Stimulated activated naive CD8-positive, alpha-beta T cell treated with anti-CD3 and anti-CD28 coated beads, Interleukin-15, amount 100 ng/mL, for 72 hours (primary cell): Measurements from ENCODE around the gene ACSS2.
A peak's percentile ranks its signal among the peaks of the same experiment; 100 is the strongest.
"Not testable (repeated sequence)": the region's sequence is repeated elsewhere in the genome, so short reads cannot be mapped to it uniquely, and the experiment has no call there.

Experiments
- ATAC-seq: fragments of 150-1000 bp; cut with Tn5 transposase; 2 replicates; pipeline ENCODE4 v1.10.0; 2021; ENCODE audit warnings: mild to moderate bottlenecking, moderate library complexity
- DNase-seq, 2 donors: peaks; one replicate each; pipeline ENCODE4 v3.0.0; 2021 to 2022
- H3K27ac Mint-ChIP-seq, 2 donors: one replicate each; pipeline ENCODE4 v1.8.0; 2022; ENCODE audit warnings: mild to moderate bottlenecking in 2 of 2, mixed read lengths in 2 of 2, moderate library complexity in 2 of 2
- H3K27me3 Mint-ChIP-seq: one replicate; pipeline ENCODE4 v1.8.0; 2022; ENCODE audit warnings: mixed read lengths
- H3K4me1 Mint-ChIP-seq: one replicate; pipeline ENCODE4 v1.8.0; 2022; ENCODE audit warnings: mild to moderate bottlenecking, mixed read lengths
- H3K4me3 Mint-ChIP-seq, 2 donors: one replicate each; pipeline ENCODE4 v1.8.0; 2022; ENCODE audit warnings: mild to moderate bottlenecking in 2 of 2, mixed read lengths in 2 of 2, moderate library complexity in 1 of 2
- H3K9me3 Mint-ChIP-seq, 2 donors: one replicate each; pipeline ENCODE4 v1.8.0; 2022; ENCODE audit warnings: mixed read lengths in 2 of 2

The ACSS2 gene

DNA sequence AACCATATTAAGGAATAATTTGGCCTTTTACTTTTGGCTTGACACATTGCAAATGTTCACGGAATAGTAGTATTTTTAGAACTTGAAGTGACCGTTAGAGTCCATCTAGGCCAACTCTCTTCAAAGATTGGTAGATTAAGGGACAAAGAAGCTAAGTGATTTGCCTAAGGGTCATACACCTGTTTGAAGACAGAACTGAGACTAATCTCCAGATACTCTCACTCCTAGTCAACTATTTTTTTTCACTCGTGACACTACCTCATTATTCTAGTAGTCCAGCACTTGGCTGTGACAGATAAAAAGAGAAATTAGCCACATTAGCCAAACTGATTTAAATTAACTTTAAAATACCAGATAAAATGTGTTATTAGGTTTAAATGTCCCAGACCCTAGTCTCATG lies 10.6 kb downstream of the ACSS2 start:
- DNase-seq (no peak), ATAC-seq (no peak)
- no peak overlapping the region for H3K4me3 Mint-ChIP-seq
- H3K27ac Mint-ChIP-seq: no peak overlapping the region
- H3K4me1 Mint-ChIP-seq: peaks cover 49% of the 10 kb centered on the region
- no peaks in the 10 kb centered on the region for H3K27me3 Mint-ChIP-seq
- H3K9me3 Mint-ChIP-seq: peaks cover 0 to 5% of the 10 kb centered on the region in 2 donors

DNA sequence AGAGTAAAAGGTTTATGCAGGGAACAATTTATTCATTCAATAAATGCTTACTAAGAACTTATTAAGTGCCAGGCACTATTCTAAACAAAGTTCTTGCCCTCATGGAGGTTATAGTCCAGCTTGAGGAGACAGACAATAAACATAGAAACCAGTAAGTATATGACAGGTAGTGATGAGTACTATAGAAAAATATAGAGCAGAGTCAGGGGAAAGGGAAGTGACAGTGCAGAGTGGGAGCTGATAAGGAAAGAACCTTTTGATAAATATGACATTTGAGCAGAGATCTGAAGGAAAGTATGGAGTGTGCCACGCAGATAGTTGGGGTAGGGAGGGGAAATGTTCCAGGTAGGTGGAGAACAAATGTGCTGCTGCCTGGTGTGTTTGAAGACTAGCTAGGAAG lies 12.1 kb downstream of the ACSS2 start:
- Mint-ChIP-seq H3K27ac (no peak overlapping the region), H3K4me3 (no peak overlapping the region), H3K27me3 (no peaks in the 10 kb centered on the region), H3K4me1 (peaks cover 46% of the 10 kb centered on the region), H3K9me3 (peaks cover 0 to 5% of the 10 kb centered on the region in 2 donors)
- no peak for DNase-seq
- ATAC-seq: no peak

- Mint-ChIP-seq H3K27ac (peak overlapping the region; percentile 48 to 70), H3K27me3 (no peaks in the 10 kb centered on the region), H3K4me3 (peak overlapping the region; percentile 11 to 52), H3K4me1 (peaks cover 39% of the 10 kb centered on the region), H3K9me3 (peaks cover 0 to 5% of the 10 kb centered on the region in 2 donors)
- ATAC-seq: peak; percentile 99
- peak in 1 of 2 donors; percentile 38 for DNase-seq
Observed at GRCh38 chr20:34891166-34892062, 15.0 kb downstream of the ACSS2 start.

DNA sequence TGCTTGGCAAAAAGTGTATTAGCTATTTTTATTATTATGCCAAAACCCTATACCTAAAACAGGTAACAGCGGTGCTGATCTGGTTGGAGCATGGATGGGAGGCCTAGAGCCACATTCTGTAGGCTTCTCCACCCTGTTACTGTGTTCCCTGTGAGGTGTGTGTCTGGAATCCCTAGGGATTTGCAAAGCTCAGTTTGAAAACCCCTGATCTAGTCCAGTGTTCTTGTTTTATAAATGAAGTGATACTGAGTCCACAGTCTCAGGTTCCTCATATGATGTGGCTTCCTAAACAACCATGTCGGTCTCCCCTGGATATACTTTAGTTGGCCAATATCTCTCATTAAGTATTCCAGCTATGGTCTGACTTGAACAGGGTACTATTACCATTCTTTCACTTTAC lies 16.3 kb downstream of the ACSS2 start:
- H3K4me1 Mint-ChIP-seq: peaks cover 39% of the 10 kb centered on the region
- ATAC-seq (no peak), DNase-seq (no peak)
- H3K27me3 Mint-ChIP-seq: no peaks in the 10 kb centered on the region
- peak overlapping the region in 1 of 2 donors; percentile 50 for H3K27ac Mint-ChIP-seq
- H3K4me3 Mint-ChIP-seq: no peak overlapping the region
- peaks cover 0 to 5% of the 10 kb centered on the region in 2 donors for H3K9me3 Mint-ChIP-seq

GRCh38 chr20:34894723-34895122 lies 18.3 kb downstream of the ACSS2 start:
- Mint-ChIP-seq H3K9me3 (no peaks in the 10 kb centered on the region), H3K4me3 (no peak overlapping the region), H3K4me1 (peaks cover 38% of the 10 kb centered on the region), H3K27me3 (no peaks in the 10 kb centered on the region), H3K27ac (no peak overlapping the region)
- DNase-seq (no peak), ATAC-seq (no peak)

DNA sequence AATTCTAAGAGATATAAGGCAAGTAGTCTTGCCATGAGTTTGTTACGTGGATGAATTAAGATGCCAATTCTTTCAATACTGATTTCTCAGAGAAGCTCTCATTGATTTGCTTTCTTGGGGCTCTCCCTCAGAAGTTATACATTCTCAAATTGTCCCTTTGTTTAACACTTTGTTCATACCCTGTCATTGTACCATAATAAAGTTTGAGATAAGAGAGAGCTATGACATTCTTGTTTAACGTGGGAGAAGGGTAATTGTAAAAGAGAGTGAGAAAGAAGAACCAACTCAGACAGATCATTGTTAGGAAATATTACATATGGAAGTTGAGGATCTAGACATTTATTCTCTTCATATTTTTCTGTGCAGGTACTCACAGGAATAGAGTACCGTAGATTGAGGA lies 19.1 kb downstream of the ACSS2 start:
- DNase-seq: no peak
- H3K27ac Mint-ChIP-seq: no peak overlapping the region
- H3K27me3 Mint-ChIP-seq: no peaks in the 10 kb centered on the region
- no peaks in the 10 kb centered on the region for H3K9me3 Mint-ChIP-seq
- H3K4me3 Mint-ChIP-seq: no peak overlapping the region
- H3K4me1 Mint-ChIP-seq: peaks cover 32% of the 10 kb centered on the region
- no peak for ATAC-seq

- Mint-ChIP-seq H3K27me3 (no peaks in the 10 kb centered on the region), H3K4me3 (no peak overlapping the region), H3K9me3 (no peaks in the 10 kb centered on the region), H3K27ac (no peak overlapping the region), H3K4me1 (peaks cover 26% of the 10 kb centered on the region)
- DNase-seq: no peak
- no peak for ATAC-seq
Observed at GRCh38 chr20:34896086-34896621, 19.7 kb downstream of the ACSS2 start.

DNA sequence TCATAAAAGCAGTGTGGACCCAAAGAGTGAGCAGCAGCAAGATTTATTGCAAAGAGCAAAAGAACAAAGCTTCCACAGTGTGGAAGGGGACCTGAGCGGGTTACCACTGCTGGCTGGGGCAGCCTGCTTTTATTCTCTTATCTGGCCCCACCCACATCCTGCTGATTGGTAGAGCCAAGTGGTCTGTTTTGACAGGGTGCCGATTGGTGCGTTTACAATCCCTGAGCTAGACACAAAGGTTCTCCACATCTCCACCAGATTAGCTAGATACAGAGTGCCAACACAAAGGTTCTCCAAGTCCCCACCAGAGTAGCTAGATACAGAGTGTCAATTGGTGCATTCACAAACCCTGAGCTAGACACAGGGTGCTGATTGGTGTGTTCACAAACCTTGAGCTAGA lies 21.7 kb downstream of the ACSS2 start:
- not testable (repeated sequence) for DNase-seq, H3K27ac Mint-ChIP-seq, H3K27me3 Mint-ChIP-seq, H3K4me3 Mint-ChIP-seq, H3K9me3 Mint-ChIP-seq, ATAC-seq, H3K4me1 Mint-ChIP-seq

GRCh38 chr20:34898731-34899130 lies 22.3 kb downstream of the ACSS2 start:
- not testable (repeated sequence) for H3K27ac Mint-ChIP-seq, H3K9me3 Mint-ChIP-seq, DNase-seq, H3K4me3 Mint-ChIP-seq, ATAC-seq, H3K27me3 Mint-ChIP-seq
- H3K4me1 Mint-ChIP-seq: peaks cover 10% of the 10 kb centered on the region

GRCh38 chr20:34904202-34904621 lies 27.8 kb downstream of the ACSS2 start:
- no peak overlapping the region for H3K27ac Mint-ChIP-seq

DNA sequence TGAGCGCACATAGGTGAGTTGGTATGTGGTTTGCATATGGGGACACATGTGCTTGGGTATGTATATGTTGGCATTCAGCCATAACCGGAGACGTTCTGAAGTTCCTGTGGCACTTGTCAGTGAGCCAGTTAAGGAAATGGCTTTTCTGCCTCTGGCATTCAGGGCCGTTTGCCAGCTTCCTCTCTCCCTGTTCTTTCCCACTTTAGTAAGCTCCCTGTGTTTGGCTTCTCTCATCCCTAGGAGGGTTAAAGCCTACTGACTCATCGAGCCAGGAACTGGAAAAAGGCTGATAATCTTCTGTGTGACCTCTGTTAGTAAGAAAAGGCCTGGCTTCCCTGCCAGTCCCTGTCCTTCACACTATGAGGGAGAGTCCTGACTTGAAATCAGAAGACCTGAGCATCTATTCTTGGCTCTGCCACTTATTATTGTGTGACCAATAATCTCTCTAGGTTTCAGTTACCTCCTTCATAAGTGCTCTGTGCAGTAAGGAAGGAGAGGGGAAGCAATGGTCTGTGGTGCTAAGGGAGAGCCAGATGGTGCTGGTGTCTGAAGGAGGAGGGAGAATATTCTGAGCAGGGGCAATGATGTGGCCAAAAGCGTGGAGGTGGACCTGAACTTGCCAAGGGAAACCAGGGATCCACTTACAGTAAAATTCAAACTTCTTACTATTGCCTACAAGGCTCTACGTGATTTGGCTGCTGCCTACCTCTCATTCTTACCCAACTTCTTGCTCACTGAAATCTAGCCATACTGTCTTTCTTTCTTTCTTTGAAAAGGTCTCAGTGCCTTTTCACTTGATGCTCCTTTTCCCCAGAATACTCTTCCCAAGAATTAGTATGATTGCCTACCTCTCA lies 31.4 kb downstream of the ACSS2 start:
- Mint-ChIP-seq H3K9me3 (no peaks in the 10 kb centered on the region), H3K27ac (no peak overlapping the region), H3K4me1 (peaks cover 11% of the 10 kb centered on the region), H3K27me3 (no peaks in the 10 kb centered on the region), H3K4me3 (no peak overlapping the region)
- ATAC-seq (no peak), DNase-seq (no peak)

More at GRCh38 chr20:34904202-34904621, 27.8 kb downstream of the ACSS2 start:
- H3K4me1 Mint-ChIP-seq: peaks cover 11% of the 10 kb centered on the region
- no peaks in the 10 kb centered on the region for H3K9me3 Mint-ChIP-seq
- H3K4me3 Mint-ChIP-seq: no peak overlapping the region
- DNase-seq (no peak), ATAC-seq (no peak)
- H3K27me3 Mint-ChIP-seq: no peaks in the 10 kb centered on the region

GRCh38 chr20:34915131-34915530 lies 38.7 kb downstream of the ACSS2 start:
- no peaks in the 10 kb centered on the region for H3K9me3 Mint-ChIP-seq
- H3K4me1 Mint-ChIP-seq: peaks cover 9% of the 10 kb centered on the region
- DNase-seq: no peak
- H3K4me3 Mint-ChIP-seq: no peak overlapping the region
- no peak for ATAC-seq
- no peaks in the 10 kb centered on the region for H3K27me3 Mint-ChIP-seq
- H3K27ac Mint-ChIP-seq: no peak overlapping the region

DNA sequence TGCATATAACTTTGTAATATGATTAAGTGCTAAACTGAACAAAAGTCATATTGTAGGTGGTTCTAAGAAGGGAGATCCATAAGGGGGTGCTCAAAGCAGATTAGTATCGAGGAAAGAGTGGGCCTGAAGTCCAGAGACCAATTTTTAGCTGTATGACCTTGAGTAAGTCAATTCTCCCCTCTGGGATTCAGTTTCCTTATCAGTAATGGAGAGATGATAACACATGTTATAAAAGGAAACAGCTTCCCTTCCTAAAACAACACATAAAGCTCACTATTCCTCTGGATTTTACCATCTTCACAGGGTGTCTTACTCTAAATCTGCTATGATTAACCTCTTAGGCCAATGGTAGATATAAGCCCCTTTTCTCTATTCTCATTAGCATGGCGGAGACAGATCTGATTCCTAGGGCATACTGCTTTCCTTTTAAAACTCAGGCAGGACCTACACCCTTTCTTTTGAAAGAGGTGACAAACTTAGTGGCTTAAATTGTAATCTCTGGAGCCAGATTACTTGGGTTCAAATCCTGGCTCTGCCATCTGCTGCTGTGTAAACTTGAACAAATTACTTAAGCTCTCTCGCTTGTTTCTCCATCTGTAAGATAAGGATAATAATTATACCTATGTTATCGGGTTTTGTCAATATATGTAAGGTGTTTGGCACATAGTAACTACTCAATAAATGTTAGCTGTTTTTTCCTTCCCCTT lies 39.5 kb downstream of the ACSS2 start:
- H3K9me3 Mint-ChIP-seq: no peaks in the 10 kb centered on the region
- H3K4me3 Mint-ChIP-seq: no peak overlapping the region
- H3K4me1 Mint-ChIP-seq: peaks cover 9% of the 10 kb centered on the region
- ATAC-seq (no peak), DNase-seq (no peak)
- H3K27me3 Mint-ChIP-seq: no peaks in the 10 kb centered on the region
- H3K27ac Mint-ChIP-seq: no peak overlapping the region

DNA sequence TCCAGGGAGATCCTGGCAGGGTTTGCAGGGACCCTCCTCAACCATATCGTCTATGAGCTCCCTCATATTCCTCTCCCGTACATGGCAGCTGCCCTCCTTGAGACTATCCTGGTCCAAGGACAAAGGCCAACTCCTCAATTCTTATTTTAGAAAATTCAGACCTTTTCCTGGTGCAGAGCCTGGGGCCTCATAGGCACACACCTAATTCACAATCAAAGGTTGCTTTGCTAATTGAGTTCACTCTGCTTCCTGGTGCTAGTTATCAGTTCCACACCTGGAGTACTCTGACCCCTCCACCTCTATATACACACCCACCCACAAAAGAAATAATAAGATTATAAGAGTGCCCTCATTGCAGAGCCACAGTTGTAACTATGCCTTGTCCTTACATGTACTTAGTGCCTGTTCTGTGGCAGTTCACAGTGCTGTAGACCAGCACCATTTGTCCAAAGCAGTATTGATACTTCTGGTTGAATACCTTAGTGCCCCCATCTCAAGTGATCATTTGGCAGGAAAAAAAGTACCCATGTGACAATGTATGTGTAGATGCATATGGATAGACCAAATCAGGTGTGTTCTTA lies 40.5 kb downstream of the ACSS2 start:
- Mint-ChIP-seq H3K27me3 (no peaks in the 10 kb centered on the region), H3K9me3 (no peaks in the 10 kb centered on the region), H3K27ac (peak overlapping the region in 1 of 2 donors; percentile 0), H3K4me1 (peaks cover 9% of the 10 kb centered on the region), H3K4me3 (no peak overlapping the region)
- DNase-seq (no peak), ATAC-seq (no peak)

DNA sequence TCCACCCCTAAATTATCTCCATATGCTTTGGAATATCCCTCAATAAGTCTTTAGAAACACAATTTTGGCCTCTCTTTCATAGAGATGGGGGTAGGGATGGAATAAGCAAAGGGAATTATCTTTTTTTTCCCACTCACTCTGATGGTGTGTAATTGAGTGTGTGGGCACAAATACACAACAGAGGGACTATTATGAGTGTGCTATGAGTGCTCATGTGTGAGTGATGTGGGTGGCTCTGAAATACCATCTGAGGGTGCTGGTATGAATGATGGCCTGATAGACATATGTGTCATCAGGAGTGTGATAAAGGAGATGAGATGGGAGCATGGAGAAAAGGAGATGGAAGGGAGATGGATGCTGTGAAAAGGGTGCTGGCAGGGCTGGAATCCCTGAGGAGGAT lies 43.6 kb downstream of the ACSS2 start:
- ATAC-seq (peak; percentile 51), DNase-seq (no peak)
- H3K27ac Mint-ChIP-seq: no peak overlapping the region
- H3K4me3 Mint-ChIP-seq: no peak overlapping the region
- no peaks in the 10 kb centered on the region for H3K9me3 Mint-ChIP-seq
- no peaks in the 10 kb centered on the region for H3K27me3 Mint-ChIP-seq
- peaks cover 9% of the 10 kb centered on the region for H3K4me1 Mint-ChIP-seq
